ENCODE results near the gene RND2.

Gene RND2

GRCh38 chr17:43079641-43080302 is 54.7 kb downstream of the RND2 start:
- DNase-seq = no peak

Data from stimulated activated CD4-positive, alpha-beta T cell treated with anti-CD3 and anti-CD28 coated beads, Interleukin-4, amount 100 ng/mL, for 4 hours (primary cell).